ENCODE results near the gene GUCY1B1.

GUCY1B1 gene

DNA sequence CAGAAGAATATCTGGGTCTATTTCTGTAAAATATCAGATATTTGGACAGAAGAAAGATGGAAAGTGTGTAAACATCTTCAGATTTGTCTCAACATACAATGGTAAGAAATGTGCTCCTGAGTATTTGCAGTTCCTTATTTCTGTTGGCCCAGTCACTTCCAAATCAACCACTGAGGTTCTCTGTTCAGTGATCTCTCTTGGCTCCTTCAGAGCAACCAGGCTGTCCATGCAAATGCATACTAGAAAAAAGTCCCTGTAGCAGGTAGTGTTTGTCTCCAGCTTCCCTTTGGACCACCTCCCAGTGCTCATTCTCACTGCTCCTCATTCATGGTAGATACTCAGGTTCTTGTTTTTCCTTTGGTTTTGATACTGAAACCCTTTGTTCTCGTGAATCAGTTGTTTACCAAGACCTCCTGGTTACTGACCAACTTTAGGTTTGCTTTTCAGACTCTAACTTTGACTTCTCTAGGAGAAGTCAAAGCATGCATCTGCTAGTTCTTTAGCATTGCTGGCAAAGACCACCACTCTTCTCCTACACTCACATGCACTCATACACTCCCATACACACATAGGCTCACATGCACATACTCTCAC lies 78.5 kb downstream of the GUCY1B1 start:
- no peak overlapping the region for H3K27ac ChIP-seq
- no peaks in the 10 kb centered on the region; a peak in 1 of 20 replicates for H3K4me1 ChIP-seq
- no peaks in the 10 kb centered on the region for H3K9me3 ChIP-seq (replicated peaks in 1 of 11)
- no peak overlapping the region for H3K9ac ChIP-seq
- no peak overlapping the region for H3K4me3 ChIP-seq
- TF ChIP-seq Cebpa-rat (IDR thresholded peaks at IDR 0.05) = no peak
- H3K4me2 ChIP-seq = no peak overlapping the region
- no peaks in the 10 kb centered on the region for H4K20me1 ChIP-seq
- H3K36me3 ChIP-seq = no peaks in the 10 kb centered on the region
- no peaks in the 10 kb centered on the region for H3K27me3 ChIP-seq

GRCh38 chr4:155842080-155842479 lies 83.3 kb downstream of the GUCY1B1 start:
- Histone ChIP-seq H3K9me3 (replicated peaks in 1 of 11) (peaks cover under 1 to 9% (median 5%) of the 10 kb centered on the region in 11 experiments), H3K4me2 (no peak overlapping the region), H3K4me1 (peaks cover 0 to 8% (median 0%) of the 10 kb centered on the region in 10 experiments; a peak in 3 of 20 replicates), H3K27me3 (no peaks in the 10 kb centered on the region), H3K4me3 (no peak overlapping the region), H3K27ac (no peak overlapping the region), H4K20me1 (no peaks in the 10 kb centered on the region), H3K36me3 (no peaks in the 10 kb centered on the region), H3K9ac (no peak overlapping the region)
- no peak for TF ChIP-seq Cebpa-rat (IDR thresholded peaks at IDR 0.05)

GRCh38 chr4:155846929-155847328 lies 88.1 kb downstream of the GUCY1B1 start:
- H3K9ac ChIP-seq = no peak overlapping the region
- no peaks in the 10 kb centered on the region for H3K27me3 ChIP-seq
- TF ChIP-seq Cebpa-rat (IDR thresholded peaks at IDR 0.05) = no peak
- no peak overlapping the region for H3K4me3 ChIP-seq
- peaks cover 0 to 8% (median 0%) of the 10 kb centered on the region in 10 experiments; a peak in 2 of 20 replicates for H3K4me1 ChIP-seq
- H3K27ac ChIP-seq = no peak overlapping the region
- no peak overlapping the region for H3K4me2 ChIP-seq
- no peaks in the 10 kb centered on the region for H3K36me3 ChIP-seq
- H3K9me3 ChIP-seq (replicated peaks in 1 of 11) = peaks cover 17 to 30% (median 26%) of the 10 kb centered on the region in 11 experiments
- no peaks in the 10 kb centered on the region for H4K20me1 ChIP-seq

- Histone ChIP-seq H3K36me3 (no peaks in the 10 kb centered on the region), H3K27me3 (no peaks in the 10 kb centered on the region), H3K9ac (no peak overlapping the region), H3K27ac (no peak overlapping the region), H3K9me3 (replicated peaks in 1 of 11) (peaks cover 17 to 30% (median 26%) of the 10 kb centered on the region in 11 experiments), H3K4me1 (no peaks in the 10 kb centered on the region), H4K20me1 (no peaks in the 10 kb centered on the region), H3K4me2 (no peak overlapping the region), H3K4me3 (no peak overlapping the region)
- TF ChIP-seq Cebpa-rat (IDR thresholded peaks at IDR 0.05) = no peak
These were observed 90.2 kb downstream of the GUCY1B1 start for GRCh38 chr4:155849042-155849441.

DNA sequence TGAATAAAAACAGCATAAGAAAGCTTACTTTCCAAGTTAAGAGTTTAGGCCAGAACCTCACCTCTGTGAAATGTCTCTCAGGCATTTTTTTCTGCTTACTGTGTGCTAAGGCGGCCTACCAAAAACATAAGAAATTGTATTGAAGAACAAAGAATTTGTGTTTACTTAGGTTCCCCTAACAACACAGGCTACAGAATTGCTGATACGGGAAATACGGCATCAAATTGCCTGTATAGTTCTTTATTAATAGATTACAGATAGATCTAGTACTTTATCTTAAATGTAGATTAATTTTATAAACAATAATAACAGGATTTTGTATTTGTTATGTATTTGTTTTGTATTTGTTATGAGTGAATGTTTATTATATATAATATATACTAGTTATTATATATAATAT lies 94.4 kb downstream of the GUCY1B1 start:
- Histone ChIP-seq H3K9me3 (replicated peaks in 1 of 11) (peaks cover 4 to 14% (median 10%) of the 10 kb centered on the region in 11 experiments; a peak in 14 of 22 replicates), H4K20me1 (no peaks in the 10 kb centered on the region), H3K4me3 (no peak overlapping the region), H3K4me1 (no peaks in the 10 kb centered on the region), H3K4me2 (no peak overlapping the region), H3K9ac (no peak overlapping the region), H3K36me3 (no peaks in the 10 kb centered on the region), H3K27me3 (no peaks in the 10 kb centered on the region), H3K27ac (no peak overlapping the region)
- TF ChIP-seq Cebpa-rat (IDR thresholded peaks at IDR 0.05) = no peak

DNA sequence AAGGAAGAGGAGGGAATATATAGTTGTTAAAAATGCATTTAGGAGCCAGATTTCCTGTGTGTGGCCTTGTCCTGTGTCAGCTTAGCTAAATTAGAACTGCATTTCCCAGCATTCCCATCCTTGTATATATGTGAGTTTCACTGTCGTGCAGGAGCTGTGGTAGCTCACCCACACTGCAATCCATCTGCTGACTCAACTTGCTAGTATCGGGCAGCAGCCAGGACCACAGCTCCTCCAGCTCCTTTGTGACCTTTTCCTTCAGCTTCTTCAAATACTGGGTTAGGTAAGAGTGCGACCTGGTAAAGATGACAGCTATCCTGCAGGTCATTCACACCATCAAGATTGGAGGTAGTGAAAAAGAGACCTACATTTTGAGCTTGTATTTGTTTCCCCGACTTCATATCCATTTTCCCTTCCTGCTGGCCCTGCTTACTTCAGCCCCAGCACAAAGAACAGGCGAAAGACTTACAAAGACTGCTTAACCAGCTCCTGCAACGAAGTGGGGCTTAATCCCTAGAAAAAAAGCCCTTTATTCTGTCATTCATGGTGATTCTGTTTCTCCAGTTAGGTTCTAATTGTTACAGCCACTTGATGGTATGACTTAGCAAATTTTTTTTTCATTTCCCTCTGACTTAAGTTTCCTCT lies 95.9 kb downstream of the GUCY1B1 start:
- Histone ChIP-seq H3K27ac (no peak overlapping the region), H3K4me1 (no peaks in the 10 kb centered on the region), H3K36me3 (no peaks in the 10 kb centered on the region), H3K9ac (no peak overlapping the region), H3K4me2 (no peak overlapping the region), H3K9me3 (replicated peaks in 1 of 11) (no peaks in the 10 kb centered on the region), H3K27me3 (no peaks in the 10 kb centered on the region), H4K20me1 (no peaks in the 10 kb centered on the region), H3K4me3 (no peak overlapping the region)
- no peak for TF ChIP-seq Cebpa-rat (IDR thresholded peaks at IDR 0.05)

DNA sequence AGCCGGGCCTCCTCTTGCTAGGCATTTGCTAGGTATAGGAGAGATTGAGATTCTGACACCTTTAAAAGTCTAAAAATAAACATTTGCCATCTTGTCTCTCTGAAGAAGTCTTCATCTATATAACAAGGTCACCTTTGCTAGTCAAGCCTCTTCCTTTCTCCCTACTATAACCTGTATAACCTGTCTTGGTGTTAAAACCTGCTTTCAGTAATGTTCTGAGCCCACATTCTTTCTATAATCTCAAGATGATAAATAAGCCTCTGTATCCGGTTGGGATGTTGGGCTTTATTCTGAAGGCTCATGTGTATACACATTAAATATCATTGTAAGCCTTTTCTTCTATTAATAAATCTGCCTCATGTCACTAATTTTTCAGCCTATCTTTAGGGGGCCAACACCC lies 97.1 kb downstream of the GUCY1B1 start:
- no peaks in the 10 kb centered on the region for H4K20me1 ChIP-seq
- H3K4me1 ChIP-seq = no peaks in the 10 kb centered on the region
- H3K4me3 ChIP-seq = no peak overlapping the region
- H3K27ac ChIP-seq = no peak overlapping the region
- no peak overlapping the region for H3K4me2 ChIP-seq
- H3K27me3 ChIP-seq = no peaks in the 10 kb centered on the region
- no peaks in the 10 kb centered on the region for H3K36me3 ChIP-seq
- no peaks in the 10 kb centered on the region for H3K9me3 ChIP-seq (replicated peaks in 1 of 11)
- no peak overlapping the region for H3K9ac ChIP-seq
- TF ChIP-seq Cebpa-rat (IDR thresholded peaks at IDR 0.05) = no peak
